Measurements from ENCODE around the gene ESYT2. TPM values are rescaled to one million over a fixed set of nuclear protein-coding genes. Genes with fewer than 3 reads are reported as not detected.

Gene ESYT2
- total and polyA plus RNA-seq, 9 of the 15 experiments (the other 6 are each of a cell fraction or from before 2014, with no cell fraction given), result 5.8 to 86.9 (median 64.7) TPM

DNA sequence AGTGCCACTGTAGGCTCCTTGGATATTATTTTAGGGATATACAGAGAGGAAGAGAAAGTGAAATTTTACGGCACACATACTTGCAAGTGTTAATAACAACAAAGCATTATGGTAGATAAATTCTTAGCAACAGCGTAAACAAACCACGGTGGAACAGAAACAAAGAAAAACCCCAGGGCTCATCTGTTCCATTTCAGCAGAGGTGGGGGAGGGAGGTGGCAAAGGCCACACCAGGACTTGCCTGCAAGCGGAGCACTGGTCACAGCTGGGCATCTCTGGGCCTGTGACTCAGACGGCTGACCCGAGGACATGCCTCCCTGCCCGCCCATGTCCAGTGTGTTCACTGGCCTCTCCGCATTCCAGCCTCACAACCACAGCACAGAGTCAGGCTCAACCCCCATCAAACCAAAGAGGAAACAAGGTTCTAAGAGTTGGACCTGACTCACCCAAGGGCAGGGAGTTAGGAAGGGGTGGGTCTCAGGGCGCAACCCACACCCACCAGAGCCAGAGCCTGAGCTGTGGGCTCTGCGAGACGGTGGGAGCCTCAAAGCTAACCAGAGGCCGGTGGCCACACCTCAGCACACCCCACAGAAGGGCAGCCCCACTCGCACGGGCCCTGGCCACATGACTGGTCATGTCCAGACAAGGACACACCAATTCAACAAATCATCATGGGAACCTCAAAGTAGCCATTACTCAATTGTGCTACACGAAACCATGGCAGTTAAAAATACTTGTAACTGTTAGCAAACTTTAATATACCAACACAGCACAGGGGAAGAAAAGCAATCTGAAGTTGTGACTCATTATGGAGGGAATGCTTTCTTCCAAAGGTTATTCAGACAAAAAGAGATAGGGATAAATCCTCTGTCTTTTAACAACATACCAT lies 10.7 kb downstream of the ESYT2 start (continued):
- no peak for TF ChIP-seq ATF1 (CRISPR knock-in tag; IDR thresholded peaks at IDR 0.05)
- peak; percentile 64 for TF ChIP-seq ATF1 (tag; IDR thresholded peaks at IDR 0.05)
- 0 out of 2 replicates have a peak, but pooled peaks have one; percentile 60 for TF ChIP-seq NFATC3 (IDR thresholded peaks at IDR 0.05)
- TF ChIP-seq, protein P1, sequence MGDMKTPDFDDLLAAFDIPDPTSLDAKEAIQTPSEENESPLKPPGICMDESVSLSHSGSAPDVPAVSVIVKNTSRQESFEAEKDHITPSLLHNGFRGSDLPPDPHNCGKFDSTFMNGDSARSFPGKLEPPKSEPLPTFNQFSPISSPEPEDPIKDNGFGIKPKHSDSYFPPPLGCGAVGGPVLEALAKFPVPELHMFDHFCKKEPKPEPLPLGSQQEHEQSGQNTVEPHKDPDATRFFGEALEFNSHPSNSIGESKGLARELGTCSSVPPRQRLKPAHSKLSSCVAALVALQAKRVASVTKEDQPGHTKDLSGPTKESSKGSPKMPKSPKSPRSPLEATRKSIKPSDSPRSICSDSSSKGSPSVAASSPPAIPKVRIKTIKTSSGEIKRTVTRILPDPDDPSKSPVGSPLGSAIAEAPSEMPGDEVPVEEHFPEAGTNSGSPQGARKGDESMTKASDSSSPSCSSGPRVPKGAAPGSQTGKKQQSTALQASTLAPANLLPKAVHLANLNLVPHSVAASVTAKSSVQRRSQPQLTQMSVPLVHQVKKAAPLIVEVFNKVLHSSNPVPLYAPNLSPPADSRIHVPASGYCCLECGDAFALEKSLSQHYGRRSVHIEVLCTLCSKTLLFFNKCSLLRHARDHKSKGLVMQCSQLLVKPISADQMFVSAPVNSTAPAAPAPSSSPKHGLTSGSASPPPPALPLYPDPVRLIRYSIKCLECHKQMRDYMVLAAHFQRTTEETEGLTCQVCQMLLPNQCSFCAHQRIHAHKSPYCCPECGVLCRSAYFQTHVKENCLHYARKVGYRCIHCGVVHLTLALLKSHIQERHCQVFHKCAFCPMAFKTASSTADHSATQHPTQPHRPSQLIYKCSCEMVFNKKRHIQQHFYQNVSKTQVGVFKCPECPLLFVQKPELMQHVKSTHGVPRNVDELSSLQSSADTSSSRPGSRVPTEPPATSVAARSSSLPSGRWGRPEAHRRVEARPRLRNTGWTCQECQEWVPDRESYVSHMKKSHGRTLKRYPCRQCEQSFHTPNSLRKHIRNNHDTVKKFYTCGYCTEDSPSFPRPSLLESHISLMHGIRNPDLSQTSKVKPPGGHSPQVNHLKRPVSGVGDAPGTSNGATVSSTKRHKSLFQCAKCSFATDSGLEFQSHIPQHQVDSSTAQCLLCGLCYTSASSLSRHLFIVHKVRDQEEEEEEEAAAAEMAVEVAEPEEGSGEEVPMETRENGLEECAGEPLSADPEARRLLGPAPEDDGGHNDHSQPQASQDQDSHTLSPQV (IDR thresholded peaks at IDR 0.05), result peak; percentile 62; the same call in 1 of the 2 replicates
- TF ChIP-seq, protein P2, sequence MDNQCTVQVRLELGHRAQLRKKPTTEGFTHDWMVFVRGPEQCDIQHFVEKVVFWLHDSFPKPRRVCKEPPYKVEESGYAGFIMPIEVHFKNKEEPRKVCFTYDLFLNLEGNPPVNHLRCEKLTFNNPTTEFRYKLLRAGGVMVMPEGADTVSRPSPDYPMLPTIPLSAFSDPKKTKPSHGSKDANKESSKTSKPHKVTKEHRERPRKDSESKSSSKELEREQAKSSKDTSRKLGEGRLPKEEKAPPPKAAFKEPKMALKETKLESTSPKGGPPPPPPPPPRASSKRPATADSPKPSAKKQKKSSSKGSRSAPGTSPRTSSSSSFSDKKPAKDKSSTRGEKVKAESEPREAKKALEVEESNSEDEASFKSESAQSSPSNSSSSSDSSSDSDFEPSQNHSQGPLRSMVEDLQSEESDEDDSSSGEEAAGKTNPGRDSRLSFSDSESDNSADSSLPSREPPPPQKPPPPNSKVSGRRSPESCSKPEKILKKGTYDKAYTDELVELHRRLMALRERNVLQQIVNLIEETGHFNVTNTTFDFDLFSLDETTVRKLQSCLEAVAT (IDR thresholded peaks at IDR 0.05), result 0 out of 4 replicates have a peak, but pooled peaks of 1 of the 2 experiments have one; percentile 47
- peak; percentile 24; the same call in 1 of the 2 replicates for TF ChIP-seq NCOR1 (IDR thresholded peaks at IDR 0.05)
- TF ChIP-seq, protein P3, sequence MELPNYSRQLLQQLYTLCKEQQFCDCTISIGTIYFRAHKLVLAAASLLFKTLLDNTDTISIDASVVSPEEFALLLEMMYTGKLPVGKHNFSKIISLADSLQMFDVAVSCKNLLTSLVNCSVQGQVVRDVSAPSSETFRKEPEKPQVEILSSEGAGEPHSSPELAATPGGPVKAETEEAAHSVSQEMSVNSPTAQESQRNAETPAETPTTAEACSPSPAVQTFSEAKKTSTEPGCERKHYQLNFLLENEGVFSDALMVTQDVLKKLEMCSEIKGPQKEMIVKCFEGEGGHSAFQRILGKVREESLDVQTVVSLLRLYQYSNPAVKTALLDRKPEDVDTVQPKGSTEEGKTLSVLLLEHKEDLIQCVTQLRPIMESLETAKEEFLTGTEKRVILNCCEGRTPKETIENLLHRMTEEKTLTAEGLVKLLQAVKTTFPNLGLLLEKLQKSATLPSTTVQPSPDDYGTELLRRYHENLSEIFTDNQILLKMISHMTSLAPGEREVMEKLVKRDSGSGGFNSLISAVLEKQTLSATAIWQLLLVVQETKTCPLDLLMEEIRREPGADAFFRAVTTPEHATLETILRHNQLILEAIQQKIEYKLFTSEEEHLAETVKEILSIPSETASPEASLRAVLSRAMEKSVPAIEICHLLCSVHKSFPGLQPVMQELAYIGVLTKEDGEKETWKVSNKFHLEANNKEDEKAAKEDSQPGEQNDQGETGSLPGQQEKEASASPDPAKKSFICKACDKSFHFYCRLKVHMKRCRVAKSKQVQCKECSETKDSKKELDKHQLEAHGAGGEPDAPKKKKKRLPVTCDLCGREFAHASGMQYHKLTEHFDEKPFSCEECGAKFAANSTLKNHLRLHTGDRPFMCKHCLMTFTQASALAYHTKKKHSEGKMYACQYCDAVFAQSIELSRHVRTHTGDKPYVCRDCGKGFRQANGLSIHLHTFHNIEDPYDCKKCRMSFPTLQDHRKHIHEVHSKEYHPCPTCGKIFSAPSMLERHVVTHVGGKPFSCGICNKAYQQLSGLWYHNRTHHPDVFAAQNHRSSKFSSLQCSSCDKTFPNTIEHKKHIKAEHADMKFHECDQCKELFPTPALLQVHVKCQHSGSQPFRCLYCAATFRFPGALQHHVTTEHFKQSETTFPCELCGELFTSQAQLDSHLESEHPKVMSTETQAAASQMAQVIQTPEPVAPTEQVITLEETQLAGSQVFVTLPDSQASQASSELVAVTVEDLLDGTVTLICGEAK (IDR thresholded peaks at IDR 0.05), result peak; percentile 76
- TF ChIP-seq, protein P3 (CRISPR knock-in tag; IDR thresholded peaks at IDR 0.05), result no peak
- no peak for TF ChIP-seq ZNF140 (CRISPR knock-in tag; IDR thresholded peaks at IDR 0.05)
- TF ChIP-seq RBBP5 (IDR thresholded peaks at IDR 0.05; ENCODE audit: borderline replicate concordance, insufficient read depth, low read length, poor library complexity, severe bottlenecking), result peak; percentile 72
- no peak for TF ChIP-seq ZNF717 (CRISPR knock-in tag; IDR thresholded peaks at IDR 0.05)
- peak; percentile 35 for TF ChIP-seq MEIS2 (IDR thresholded peaks at IDR 0.05; ENCODE audit: partially characterized antibody)

Data from K562 (cell line).